Endodermal cell (in vitro differentiated cells): ENCODE data around the gene MELTF. TPM values are rescaled to one million over a fixed set of nuclear protein-coding genes. Genes with fewer than 3 reads are reported as not detected.
"Not testable (repeated sequence)": the region's sequence is repeated elsewhere in the genome, so short reads cannot be mapped to it uniquely, and the experiment has no call there.

Experiments
- DNase-seq: peaks from one replicate; pipeline ENCODE4 v3.0.0-alpha.2; 2017
- H3K27ac ChIP-seq: 2 replicates; pipeline ENCODE4 v1.5.1; 2013; ENCODE audit warnings: mild to moderate bottlenecking, low read depth, low read length, moderate library complexity
- H3K27me3 ChIP-seq: 2 replicates; pipeline ENCODE4 v1.6.1; 2013; ENCODE audit warnings: mild to moderate bottlenecking, low read length, moderate library complexity; ENCODE audit not compliant: insufficient read depth, control insufficient read depth, poor library complexity, severe bottlenecking
- H3K36me3 ChIP-seq: 2 replicates; pipeline ENCODE4 v1.7.0; 2013; ENCODE audit warnings: mild to moderate bottlenecking, low read length, moderate library complexity; ENCODE audit not compliant: control insufficient read depth, insufficient read depth
- H3K4me1 ChIP-seq: one replicate; pipeline ENCODE4 v1.7.0; 2013; ENCODE audit warnings: low read length; ENCODE audit not compliant: control insufficient read depth, insufficient read depth
- H3K4me3 ChIP-seq: 2 replicates; pipeline ENCODE4 v1.5.1; 2013; ENCODE audit warnings: mild to moderate bottlenecking, low read length, moderate library complexity
- H3K9ac ChIP-seq: 2 replicates; pipeline ENCODE4 v1.6.1; 2013; ENCODE audit warnings: mild to moderate bottlenecking, low read length, moderate library complexity; ENCODE audit not compliant: poor library complexity, severe bottlenecking; ENCODE audit errors: extremely low read depth
- H3K9me3 ChIP-seq: 2 replicates; pipeline ENCODE4 v1.6.1; 2013; ENCODE audit warnings: mild to moderate bottlenecking, low read length, moderate library complexity; ENCODE audit not compliant: control insufficient read depth
- H3K27ac Mint-ChIP-seq: 2 replicates; pipeline ENCODE4 v1.8.0; 2020; ENCODE audit warnings: mixed read lengths
- H3K27me3 Mint-ChIP-seq: 2 replicates; pipeline ENCODE4 v1.8.0; 2021; ENCODE audit warnings: mild to moderate bottlenecking, mixed read lengths; ENCODE audit not compliant: insufficient read depth
- H3K36me3 Mint-ChIP-seq: 2 replicates; pipeline ENCODE4 v1.8.0; 2020; ENCODE audit warnings: low read depth, mixed read lengths
- H3K4me1 Mint-ChIP-seq: 2 replicates; pipeline ENCODE4 v1.8.0; 2020; ENCODE audit warnings: mixed read lengths
- H3K4me3 Mint-ChIP-seq: 2 replicates; pipeline ENCODE4 v1.8.0; 2020; ENCODE audit warnings: mild to moderate bottlenecking, moderate library complexity, mixed read lengths
- H3K9me3 Mint-ChIP-seq: 2 replicates; pipeline ENCODE4 v1.8.0; 2020; ENCODE audit warnings: mild to moderate bottlenecking, mixed read lengths
- WGBS, 2 experiments: methylation state at CpG; one replicate each; pipeline versions ENCODE4 v1.1.5 to v1.1.7; 2013; ENCODE audit warnings: missing lambda C conversion rate in 2 of 2, mixed read lengths in 1 of 2; ENCODE audit not compliant: insufficient coverage in 1 of 2, insufficient read length in 1 of 2; 5-methylcytosine and 5-hydroxymethylcytosine counted together
- total RNA-seq, 2 donors: library from RNA; stranded (reverse); fragmentation: NEBNext Ultra II Directional in 1 of 2; extraction: Animal tissue kit (Norgen Biotek cat#: 25700) in 1 of 2; gene quantifications; 2 replicates in 1 of 2; 3 replicates in 1 of 2; pipeline ENCODE4 v1.2.1, GENCODE V29; 2021
- TF ChIP-seq, protein P1 (sequence below): fragments of 200-600 bp; sonication (generic); conservative IDR thresholded peaks from 2 replicates; pipeline ENCODE4 v1.5.0; 2021; ENCODE audit warnings: antibody characterized with exemption, mild to moderate bottlenecking

Gene MELTF
- total RNA-seq, 2 donors from 2014 or later, result 11.3 to 15.1 TPM

DNA sequence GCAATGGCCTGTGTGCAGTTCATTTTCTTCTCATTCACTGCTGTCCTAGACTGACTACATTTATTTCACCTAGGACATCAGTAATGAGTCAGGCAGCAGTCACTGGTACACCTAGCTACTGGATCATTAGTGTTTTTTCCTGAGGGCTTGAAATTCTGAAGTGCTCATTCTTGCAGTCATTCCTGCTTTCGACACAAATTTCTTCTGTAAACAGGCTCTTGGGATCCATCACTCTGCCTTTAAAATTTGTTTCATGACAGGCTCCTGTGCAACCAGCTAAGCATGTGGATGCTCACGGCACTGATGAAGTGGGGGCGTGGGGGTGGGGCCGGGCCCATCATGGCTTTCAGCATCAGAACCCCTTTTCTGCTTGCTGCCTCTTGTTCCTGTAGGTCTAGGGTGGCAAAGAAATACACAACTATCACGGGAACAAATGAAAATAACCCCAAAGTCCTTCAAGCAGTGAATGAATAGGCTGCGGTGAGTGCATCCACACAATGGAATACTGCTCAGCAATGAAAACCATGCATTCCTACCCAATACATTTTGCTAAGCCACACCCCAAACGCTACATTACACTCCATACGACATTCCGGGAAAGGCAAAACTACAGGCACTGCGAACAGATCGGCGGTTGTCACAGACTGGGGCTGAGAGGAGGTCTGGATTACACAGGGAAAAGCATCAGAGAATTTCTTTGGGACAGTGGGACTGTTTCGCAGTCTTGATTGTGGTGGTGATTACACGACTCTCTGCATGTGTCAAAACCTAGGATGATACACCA is 9.3 kb upstream of the MELTF start:
- WGBS, 2 experiments, result 92 to 94% methylated on average over 11 to 14 of the region's 14 CpGs
- TF ChIP-seq, protein P1, sequence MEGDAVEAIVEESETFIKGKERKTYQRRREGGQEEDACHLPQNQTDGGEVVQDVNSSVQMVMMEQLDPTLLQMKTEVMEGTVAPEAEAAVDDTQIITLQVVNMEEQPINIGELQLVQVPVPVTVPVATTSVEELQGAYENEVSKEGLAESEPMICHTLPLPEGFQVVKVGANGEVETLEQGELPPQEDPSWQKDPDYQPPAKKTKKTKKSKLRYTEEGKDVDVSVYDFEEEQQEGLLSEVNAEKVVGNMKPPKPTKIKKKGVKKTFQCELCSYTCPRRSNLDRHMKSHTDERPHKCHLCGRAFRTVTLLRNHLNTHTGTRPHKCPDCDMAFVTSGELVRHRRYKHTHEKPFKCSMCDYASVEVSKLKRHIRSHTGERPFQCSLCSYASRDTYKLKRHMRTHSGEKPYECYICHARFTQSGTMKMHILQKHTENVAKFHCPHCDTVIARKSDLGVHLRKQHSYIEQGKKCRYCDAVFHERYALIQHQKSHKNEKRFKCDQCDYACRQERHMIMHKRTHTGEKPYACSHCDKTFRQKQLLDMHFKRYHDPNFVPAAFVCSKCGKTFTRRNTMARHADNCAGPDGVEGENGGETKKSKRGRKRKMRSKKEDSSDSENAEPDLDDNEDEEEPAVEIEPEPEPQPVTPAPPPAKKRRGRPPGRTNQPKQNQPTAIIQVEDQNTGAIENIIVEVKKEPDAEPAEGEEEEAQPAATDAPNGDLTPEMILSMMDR, result no peak
- Mint-ChIP-seq H3K4me1 (no peaks in the 10 kb centered on the region), H3K36me3 (peaks cover 3% of the 10 kb centered on the region), H3K4me3 (no peak overlapping the region), H3K27me3 (peaks cover 7% of the 10 kb centered on the region), H3K9me3 (no peaks in the 10 kb centered on the region), H3K27ac (no peak overlapping the region)
- H3K36me3 ChIP-seq, result peaks cover 11% of the 10 kb centered on the region
- H3K9ac ChIP-seq, result no peak overlapping the region
- H3K4me3 ChIP-seq, result no peak overlapping the region
- DNase-seq, result no peak
- H3K27ac ChIP-seq, result no peak overlapping the region
- no peaks in the 10 kb centered on the region for H3K4me1 ChIP-seq
- H3K27me3 ChIP-seq, result no peaks in the 10 kb centered on the region
- H3K9me3 ChIP-seq, result no peaks in the 10 kb centered on the region

DNA sequence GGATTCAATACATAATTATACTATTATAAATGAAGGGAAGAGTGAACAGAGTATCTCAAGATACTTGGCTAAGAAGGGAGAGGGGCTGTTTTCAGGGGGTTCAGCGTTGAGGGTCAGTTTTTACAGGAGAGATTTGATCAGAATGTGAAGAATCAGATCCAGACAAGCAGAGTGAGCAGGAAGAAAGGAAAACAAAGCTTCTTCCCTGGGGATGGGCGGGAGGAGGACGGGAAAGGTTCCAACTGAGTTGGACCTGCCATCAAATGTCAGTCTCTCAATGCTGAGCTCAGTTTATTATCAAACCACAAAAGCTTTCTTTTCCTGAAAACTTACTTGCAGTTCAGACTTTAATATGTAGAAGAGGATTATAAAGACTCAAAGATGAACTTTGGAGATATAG is 6.0 kb upstream of the MELTF start:
- Histone ChIP-seq H3K27ac (no peak overlapping the region), H3K9ac (no peak overlapping the region), H3K9me3 (no peaks in the 10 kb centered on the region), H3K4me1 (peaks cover 6% of the 10 kb centered on the region), H3K36me3 (no peaks in the 10 kb centered on the region), H3K4me3 (no peak overlapping the region), H3K27me3 (no peaks in the 10 kb centered on the region)
- Mint-ChIP-seq H3K27me3 (peaks cover 25% of the 10 kb centered on the region), H3K27ac (no peak overlapping the region), H3K4me1 (peaks cover 9% of the 10 kb centered on the region), H3K36me3 (no peaks in the 10 kb centered on the region), H3K4me3 (no peak overlapping the region), H3K9me3 (no peaks in the 10 kb centered on the region)
- TF ChIP-seq, protein P1, result no peak
- WGBS, 2 experiments, result 80 to 93% methylated on average over 2 to 3 of the region's 3 CpGs
- DNase-seq, result no peak

DNA sequence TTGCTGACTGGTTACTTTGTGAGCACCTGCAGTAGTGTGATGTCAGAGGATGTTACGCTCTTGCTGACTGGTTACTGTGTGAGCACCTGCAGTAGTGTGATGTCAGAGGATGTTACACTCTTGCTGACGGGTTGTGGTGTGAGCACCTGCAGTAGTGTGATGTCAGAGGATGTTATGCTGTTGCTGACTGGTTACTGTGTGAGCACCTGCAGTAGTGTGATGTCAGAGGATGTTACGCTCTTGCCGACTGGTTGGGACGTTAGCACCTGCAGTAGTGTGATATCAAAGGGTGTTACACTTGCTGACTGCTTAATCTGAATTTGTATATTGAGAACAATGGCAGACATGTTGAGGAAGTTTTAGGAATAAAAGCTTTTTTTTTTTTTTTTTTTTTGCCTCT is 5.2 kb upstream of the MELTF start:
- H3K4me3 Mint-ChIP-seq, result not testable (repeated sequence)
- 85 to 92% methylated on average over 5 of the region's 5 CpGs for WGBS, 2 experiments

DNA sequence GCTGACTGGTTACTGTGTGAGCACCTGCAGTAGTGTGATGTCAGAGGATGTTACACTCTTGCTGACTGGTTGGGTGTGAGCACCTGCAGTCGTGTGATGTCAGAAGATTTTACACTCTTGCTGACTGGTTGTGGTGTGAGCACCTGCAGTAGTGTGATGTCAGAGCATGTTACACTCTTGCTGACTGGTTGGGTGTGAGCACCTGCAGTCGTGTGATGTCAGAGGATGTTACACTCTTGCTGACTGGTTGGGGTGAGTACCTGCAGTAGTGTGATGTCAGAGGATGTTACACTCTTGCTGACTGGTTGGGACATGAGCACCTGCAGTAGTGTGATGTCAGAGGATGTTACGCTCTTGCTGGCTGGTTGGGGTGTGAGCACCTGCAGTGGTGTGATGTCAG is 4.1 kb upstream of the MELTF start:
- H3K9ac ChIP-seq, H3K9me3 Mint-ChIP-seq, H3K4me1 ChIP-seq, H3K9me3 ChIP-seq, H3K4me3 ChIP-seq, H3K4me1 Mint-ChIP-seq, H3K27me3 ChIP-seq, H3K27ac Mint-ChIP-seq, H3K27ac ChIP-seq, H3K36me3 ChIP-seq, H3K36me3 Mint-ChIP-seq, DNase-seq, H3K4me3 Mint-ChIP-seq: not testable (repeated sequence)
- WGBS, 2 experiments, result 76 to 78% methylated on average over 2 of the region's 3 CpGs
- H3K27me3 Mint-ChIP-seq, result peaks cover 33% of the 10 kb centered on the region

More for the DNA sequence above, 5.2 kb upstream of the MELTF start:
- H3K36me3 Mint-ChIP-seq, H3K36me3 ChIP-seq, H3K9me3 ChIP-seq, H3K27ac ChIP-seq, H3K9me3 Mint-ChIP-seq, H3K4me3 ChIP-seq, H3K27me3 ChIP-seq, DNase-seq, H3K9ac ChIP-seq, H3K27ac Mint-ChIP-seq, H3K4me1 Mint-ChIP-seq, H3K4me1 ChIP-seq: not testable (repeated sequence)
- peaks cover 28% of the 10 kb centered on the region for H3K27me3 Mint-ChIP-seq
